GM21360 (cell line): ENCODE results near the gene GIGYF1.
"Not testable (repeated sequence)": the region's sequence is repeated elsewhere in the genome, so short reads cannot be mapped to it uniquely, and the experiment has no call there.

ENCODE experiments used
- ATAC-seq: cut with Tn5 transposase; IDR thresholded peaks from one replicate; pipeline ENCODE4 v1.9.1; 2021; ENCODE audit warnings: mild to moderate bottlenecking, moderate library complexity; ENCODE audit not compliant: unreplicated experiment

GIGYF1 gene

DNA sequence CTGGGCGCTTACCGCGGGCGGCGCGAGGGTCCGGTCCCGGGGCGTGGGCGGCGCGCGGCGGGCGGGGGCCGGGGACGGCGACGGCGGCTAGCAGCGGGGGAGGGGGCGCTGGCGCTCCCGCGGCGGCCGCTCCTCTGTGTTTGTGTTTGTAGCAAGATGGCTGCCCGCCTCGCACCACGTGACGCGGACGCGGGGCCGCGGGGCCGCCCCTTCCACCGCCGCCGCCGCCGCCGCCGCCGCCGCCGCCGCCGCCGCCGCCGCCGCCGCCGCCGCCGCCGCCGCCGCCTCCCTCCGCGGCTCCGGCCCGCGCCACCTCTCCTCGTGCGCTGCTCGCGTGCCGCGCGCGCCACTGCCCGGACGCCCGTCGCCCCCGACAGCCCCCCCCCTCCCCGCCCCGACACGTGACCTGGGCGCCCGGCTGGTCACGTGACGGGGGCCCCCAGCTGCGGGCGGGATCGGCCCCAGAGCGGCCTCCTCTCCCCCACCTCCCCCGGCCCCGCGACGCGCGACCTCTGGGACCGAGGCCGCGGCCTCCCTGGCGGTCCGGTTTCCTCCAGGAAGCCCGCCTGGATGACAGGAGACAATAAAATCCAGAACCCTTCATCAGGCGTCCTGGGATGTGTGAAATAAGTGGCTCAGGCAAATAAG, at the start of gene GIGYF1:
Gene GIGYF1 (minus strand): TSS at position 153 of the 648 bp plus-strand sequence. CDS start 6,012 bp downstream, outside the sequence.
- ATAC-seq = peak; percentile 40

DNA sequence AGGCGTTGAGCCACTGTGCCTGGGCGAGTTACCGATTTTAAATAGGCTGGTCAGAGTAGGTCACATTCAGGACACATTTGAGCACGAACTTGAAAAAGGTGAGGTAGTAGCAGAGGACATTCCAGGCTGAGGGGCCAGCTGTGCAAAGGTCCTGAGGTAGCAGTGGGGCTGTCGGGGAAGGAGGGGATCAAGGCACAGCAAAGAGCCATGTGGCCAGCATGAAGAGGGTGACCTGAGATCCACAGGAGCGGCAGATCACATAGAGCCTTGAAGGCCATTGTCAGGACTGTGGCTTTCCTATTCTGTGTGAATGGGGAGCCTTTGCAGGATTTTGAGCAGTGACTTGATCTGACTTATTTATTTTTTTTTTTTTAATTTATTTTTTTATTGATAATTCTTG, 45.9 kb upstream of the GIGYF1 start:
- no peak for ATAC-seq

- no peak for ATAC-seq
Measured at GRCh38 chr7:100736671-100737070, 42.6 kb upstream of the GIGYF1 start.

- no peak for ATAC-seq
Measured at GRCh38 chr7:100735730-100736129, 41.7 kb upstream of the GIGYF1 start.

GRCh38 chr7:100731937-100732636, 38.0 kb upstream of the GIGYF1 start:
- no peak for ATAC-seq

DNA sequence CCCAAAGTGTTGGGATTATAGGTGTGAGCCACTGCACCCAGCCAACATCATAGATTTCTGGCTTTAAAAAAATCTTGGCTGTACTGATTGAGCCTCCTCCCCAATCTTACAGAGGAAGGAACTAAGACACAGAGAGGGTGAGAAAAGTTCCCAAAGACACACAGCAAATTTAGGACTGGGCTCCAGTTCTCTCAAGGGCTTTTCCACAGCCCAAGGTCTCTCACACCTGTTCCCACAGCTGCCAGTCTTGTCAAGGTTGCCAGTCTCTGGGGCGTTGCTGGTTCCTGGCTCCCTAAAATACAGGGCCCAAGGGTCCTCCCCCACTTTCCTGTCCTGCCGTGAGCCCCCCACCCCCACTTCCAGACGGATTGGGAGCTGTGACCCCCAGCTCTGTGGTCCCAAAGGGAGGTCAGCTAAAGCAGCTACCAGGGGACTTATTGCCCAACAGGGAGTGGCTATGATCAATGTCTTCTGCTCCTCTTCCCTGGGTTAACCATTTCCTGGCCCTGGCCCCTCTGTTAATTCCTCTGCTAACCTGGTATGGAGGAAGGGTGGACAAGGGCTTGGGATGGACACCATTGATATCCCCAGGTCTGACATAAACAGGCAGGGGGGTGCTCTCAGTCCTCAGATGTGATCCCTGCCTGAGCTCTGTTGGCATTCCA, 36.2 kb upstream of the GIGYF1 start:
- ATAC-seq = no peak

- no peak for ATAC-seq
Measured at GRCh38 chr7:100728196-100728595, 34.1 kb upstream of the GIGYF1 start.

- ATAC-seq = no peak
Measured at GRCh38 chr7:100726996-100727761, 33.1 kb upstream of the GIGYF1 start.

DNA sequence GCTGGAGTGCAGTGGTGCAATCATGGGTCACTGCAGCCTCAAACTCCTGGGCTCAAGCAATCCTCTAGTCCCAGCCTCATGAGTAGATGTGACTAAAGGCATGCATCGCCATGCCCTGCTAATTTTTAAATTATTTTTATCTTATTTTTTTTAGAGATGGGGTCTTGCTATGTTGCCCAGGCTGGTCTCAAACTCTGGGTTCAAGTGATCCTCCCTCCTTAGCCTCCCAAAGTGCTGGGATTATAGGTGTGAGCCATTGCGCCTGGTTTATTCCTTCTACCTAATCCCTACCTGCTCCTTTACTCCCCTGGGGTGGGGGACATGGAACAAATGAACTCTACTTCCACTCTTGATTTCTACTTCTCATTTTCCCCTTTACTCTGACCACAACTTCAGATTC, 30.3 kb upstream of the GIGYF1 start:
- not testable (repeated sequence) for ATAC-seq

DNA sequence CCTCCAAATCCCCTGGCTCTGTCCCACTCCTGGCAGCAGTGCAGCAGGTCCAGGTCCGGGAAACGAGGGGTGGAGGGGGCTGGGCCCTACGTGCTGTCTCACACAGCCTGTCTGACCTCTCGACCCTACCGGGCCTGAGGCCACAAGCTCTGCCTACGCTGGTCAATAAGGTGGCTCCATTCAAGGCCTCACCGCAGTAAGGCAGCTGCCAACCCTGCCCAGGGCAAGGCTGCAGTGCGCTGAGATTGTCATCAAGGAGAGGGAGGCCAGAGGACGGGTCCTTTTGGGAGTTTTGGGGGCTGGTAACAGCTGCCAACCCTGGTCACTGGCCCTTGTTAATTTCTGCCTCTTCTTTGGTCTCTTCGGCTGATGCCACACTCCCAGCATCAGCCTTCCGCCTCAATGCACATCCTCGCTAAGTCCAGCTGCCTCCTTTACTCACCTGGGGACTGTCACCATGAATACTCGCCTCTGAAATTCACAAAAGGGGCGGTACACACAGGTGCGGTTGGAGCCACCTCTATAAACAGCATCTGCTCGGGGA, 29.8 kb upstream of the GIGYF1 start:
- ATAC-seq = no peak

DNA sequence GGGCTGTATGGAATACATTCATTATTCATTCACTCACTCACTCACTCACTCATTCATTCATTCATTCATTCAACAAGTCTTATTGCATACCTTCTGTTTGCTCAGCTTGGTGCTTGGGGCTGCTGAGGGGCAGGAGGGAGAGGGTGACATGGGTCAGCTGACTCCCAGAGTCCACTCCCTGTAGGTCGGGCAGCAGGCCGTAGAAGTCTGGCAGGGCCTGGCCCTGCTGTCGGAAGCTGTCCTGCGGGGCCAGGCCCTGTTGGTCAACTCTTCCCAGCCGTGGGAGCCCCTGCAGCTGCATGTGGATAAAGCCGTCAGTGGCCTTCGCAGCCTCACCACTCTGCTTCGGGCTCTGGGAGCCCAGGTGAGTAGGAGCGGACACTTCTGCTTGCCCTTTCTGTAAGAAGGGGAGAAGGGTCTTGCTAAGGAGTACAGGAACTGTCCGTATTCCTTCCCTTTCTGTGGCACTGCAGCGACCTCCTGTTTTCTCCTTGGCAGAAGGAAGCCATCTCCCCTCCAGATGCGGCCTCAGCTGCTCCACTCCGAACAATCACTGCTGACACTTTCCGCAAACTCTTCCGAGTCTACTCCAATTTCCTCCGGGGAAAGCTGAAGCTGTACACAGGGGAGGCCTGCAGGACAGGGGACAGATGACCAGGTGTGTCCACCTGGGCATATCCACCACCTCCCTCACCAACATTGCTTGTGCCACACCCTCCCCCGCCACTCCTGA, 28.6 kb upstream of the GIGYF1 start:
- no peak for ATAC-seq

GRCh38 chr7:100721505-100721812, 27.4 kb upstream of the GIGYF1 start:
- ATAC-seq = no peak

DNA sequence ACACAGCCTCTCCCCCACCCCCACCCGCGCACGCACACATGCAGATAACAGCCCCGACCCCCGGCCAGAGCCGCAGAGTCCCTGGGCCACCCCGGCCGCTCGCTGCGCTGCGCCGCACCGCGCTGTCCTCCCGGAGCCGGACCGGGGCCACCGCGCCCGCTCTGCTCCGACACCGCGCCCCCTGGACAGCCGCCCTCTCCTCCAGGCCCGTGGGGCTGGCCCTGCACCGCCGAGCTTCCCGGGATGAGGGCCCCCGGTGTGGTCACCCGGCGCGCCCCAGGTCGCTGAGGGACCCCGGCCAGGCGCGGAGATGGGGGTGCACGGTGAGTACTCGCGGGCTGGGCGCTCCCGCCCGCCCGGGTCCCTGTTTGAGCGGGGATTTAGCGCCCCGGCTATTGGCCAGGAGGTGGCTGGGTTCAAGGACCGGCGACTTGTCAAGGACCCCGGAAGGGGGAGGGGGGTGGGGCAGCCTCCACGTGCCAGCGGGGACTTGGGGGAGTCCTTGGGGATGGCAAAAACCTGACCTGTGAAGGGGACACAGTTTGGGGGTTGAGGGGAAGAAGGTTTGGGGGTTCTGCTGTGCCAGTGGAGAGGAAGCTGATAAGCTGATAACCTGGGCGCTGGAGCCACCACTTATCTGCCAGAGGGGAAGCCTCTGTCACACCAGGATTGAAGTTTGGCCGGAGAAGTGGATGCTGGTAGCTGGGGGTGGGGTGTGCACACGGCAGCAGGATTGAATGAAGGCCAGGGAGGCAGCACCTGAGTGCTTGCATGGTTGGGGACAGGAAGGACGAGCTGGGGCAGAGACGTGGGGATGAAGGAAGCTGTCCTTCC, 26.8 kb upstream of the GIGYF1 start:
- no peak for ATAC-seq

DNA sequence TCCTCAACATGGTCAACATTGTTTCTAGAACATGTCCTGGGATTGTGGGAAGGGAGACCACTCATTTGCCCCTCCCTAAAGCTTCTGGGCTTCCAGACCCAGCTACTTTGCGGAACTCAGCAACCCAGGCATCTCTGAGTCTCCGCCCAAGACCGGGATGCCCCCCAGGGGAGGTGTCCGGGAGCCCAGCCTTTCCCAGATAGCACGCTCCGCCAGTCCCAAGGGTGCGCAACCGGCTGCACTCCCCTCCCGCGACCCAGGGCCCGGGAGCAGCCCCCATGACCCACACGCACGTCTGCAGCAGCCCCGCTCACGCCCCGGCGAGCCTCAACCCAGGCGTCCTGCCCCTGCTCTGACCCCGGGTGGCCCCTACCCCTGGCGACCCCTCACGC, 26.2 kb upstream of the GIGYF1 start, which contains the start of gene EPO:
Gene EPO (plus strand): TSS at position 190 of the 392 bp plus-strand sequence. CDS start 513 bp downstream, outside the sequence.
- no peak for ATAC-seq

DNA sequence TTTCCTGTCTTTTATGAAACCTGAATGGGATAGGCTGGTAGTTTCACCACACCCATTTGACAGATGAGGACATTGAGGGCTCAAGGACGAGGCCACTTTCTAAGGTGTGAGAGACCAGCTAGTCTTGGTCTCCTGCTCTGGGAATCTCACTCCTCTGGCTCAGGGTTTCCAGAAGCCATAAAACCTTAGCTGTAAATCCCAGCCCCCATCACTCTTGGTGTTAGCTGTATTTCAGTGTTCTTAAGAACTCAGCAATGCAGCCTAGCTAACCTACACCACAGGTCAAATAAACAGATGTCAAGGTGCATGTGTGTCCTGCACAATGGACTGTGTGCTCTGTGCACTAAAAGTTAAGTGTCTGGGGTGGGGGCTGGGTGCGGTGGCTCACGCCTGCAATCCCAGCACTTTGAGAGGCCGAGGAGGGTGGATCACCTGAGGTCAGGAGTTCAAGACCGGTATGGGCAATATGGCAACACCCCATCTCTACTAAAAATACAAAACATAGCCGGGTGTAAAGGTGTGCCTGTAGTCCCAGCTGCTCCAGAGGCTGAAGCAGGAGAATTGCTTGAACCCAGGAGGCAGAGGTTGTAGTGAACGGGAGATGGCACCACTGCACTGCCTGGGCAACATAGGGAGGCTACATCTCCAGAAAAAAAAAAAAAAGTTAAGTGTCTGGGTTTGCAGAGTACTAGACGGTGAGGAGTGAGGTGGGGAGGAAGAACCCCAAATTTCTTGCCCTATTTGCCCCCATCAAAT, 25.7 kb upstream of the GIGYF1 start:
- no peak for ATAC-seq

GRCh38 chr7:100717073-100717472, 23.0 kb upstream of the GIGYF1 start:
- ATAC-seq = not testable (repeated sequence)

GRCh38 chr7:100714725-100715124, 20.7 kb upstream of the GIGYF1 start:
- no peak for ATAC-seq

GRCh38 chr7:100711369-100711768, 17.3 kb upstream of the GIGYF1 start:
- no peak for ATAC-seq

- no peak for ATAC-seq
Measured at GRCh38 chr7:100710452-100710851, 16.4 kb upstream of the GIGYF1 start.
